ENCODE measurements around the gene HK3. TPM values are rescaled to one million over a fixed set of nuclear protein-coding genes. Genes with fewer than 3 reads are reported as not detected.

Gene HK3
- polyA plus RNA-seq, 1 donor from 2014 or later, result 7.8 TPM

- H3K27me3 ChIP-seq (ENCODE audit: insufficient read depth, low read depth, low read length), result no peaks in the 10 kb centered on the region
- no peaks in the 10 kb centered on the region for H3K9me2 ChIP-seq (ENCODE audit: insufficient read depth, low read length)
- no peak overlapping the region for H3K9ac ChIP-seq (ENCODE audit: low read length)
- no peaks in the 10 kb centered on the region for H3K9me3 ChIP-seq (ENCODE audit: low read length)
- H3K36me3 ChIP-seq (ENCODE audit: insufficient read depth, low read length), result no peaks in the 10 kb centered on the region
- H3F3A ChIP-seq (ENCODE audit: insufficient read depth, low read length, poor library complexity, severe bottlenecking), result no peaks in the 10 kb centered on the region
- no peak overlapping the region for H3K4me2 ChIP-seq (ENCODE audit: low read length)
- H3K4me3 ChIP-seq (ENCODE audit: low read length), result no peak overlapping the region
- H3K79me2 ChIP-seq (replicated peaks; ENCODE audit: insufficient read depth, low read length), result no peaks in the 10 kb centered on the region
- no peaks in the 10 kb centered on the region for H4K20me1 ChIP-seq (ENCODE audit: insufficient read depth)
- no peak overlapping the region for H3K27ac ChIP-seq (ENCODE audit: low read length)
- H2AFZ ChIP-seq (ENCODE audit: low read depth, low read length), result no peak overlapping the region
- no peak for TF ChIP-seq POLR2AphosphoS5 (IDR thresholded peaks at IDR 0.05)
- TF ChIP-seq TAF1 (IDR thresholded peaks at IDR 0.05; ENCODE audit: low read depth), result no peak
- TF ChIP-seq, protein P1, sequence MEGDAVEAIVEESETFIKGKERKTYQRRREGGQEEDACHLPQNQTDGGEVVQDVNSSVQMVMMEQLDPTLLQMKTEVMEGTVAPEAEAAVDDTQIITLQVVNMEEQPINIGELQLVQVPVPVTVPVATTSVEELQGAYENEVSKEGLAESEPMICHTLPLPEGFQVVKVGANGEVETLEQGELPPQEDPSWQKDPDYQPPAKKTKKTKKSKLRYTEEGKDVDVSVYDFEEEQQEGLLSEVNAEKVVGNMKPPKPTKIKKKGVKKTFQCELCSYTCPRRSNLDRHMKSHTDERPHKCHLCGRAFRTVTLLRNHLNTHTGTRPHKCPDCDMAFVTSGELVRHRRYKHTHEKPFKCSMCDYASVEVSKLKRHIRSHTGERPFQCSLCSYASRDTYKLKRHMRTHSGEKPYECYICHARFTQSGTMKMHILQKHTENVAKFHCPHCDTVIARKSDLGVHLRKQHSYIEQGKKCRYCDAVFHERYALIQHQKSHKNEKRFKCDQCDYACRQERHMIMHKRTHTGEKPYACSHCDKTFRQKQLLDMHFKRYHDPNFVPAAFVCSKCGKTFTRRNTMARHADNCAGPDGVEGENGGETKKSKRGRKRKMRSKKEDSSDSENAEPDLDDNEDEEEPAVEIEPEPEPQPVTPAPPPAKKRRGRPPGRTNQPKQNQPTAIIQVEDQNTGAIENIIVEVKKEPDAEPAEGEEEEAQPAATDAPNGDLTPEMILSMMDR (IDR thresholded peaks at IDR 0.05; ENCODE audit: poor library complexity, severe bottlenecking), result no peak
- TF ChIP-seq MXI1 (conservative IDR thresholded peaks at IDR 0.05; ENCODE audit: poor library complexity, severe bottlenecking), result no peak
- TF ChIP-seq SMC3 (conservative IDR thresholded peaks at IDR 0.05; ENCODE audit: poor library complexity), result no peak
- no peak for TF ChIP-seq EP300 (conservative IDR thresholded peaks at IDR 0.05; ENCODE audit: poor library complexity, severe bottlenecking)
- TF ChIP-seq EZH2 (IDR thresholded peaks at IDR 0.05; ENCODE audit: borderline replicate concordance, insufficient read depth, low read length, poor library complexity, severe bottlenecking), result no peak
- TF ChIP-seq REST (IDR thresholded peaks at IDR 0.05; ENCODE audit: borderline replicate concordance), result no peak
- TF ChIP-seq RAD21 (conservative IDR thresholded peaks at IDR 0.05), result no peak
Measured at GRCh38 chr5:176935017-176935416, 35.9 kb upstream of the HK3 start.

- Histone ChIP-seq H3F3A (ENCODE audit: insufficient read depth, low read length, poor library complexity, severe bottlenecking) (no peaks in the 10 kb centered on the region), H3K79me2 (replicated peaks; ENCODE audit: insufficient read depth, low read length) (no peaks in the 10 kb centered on the region), H3K27ac (ENCODE audit: low read length) (no peak overlapping the region), H3K27me3 (ENCODE audit: insufficient read depth, low read depth, low read length) (no peaks in the 10 kb centered on the region), H2AFZ (ENCODE audit: low read depth, low read length) (no peak overlapping the region), H3K4me3 (ENCODE audit: low read length) (no peak overlapping the region), H3K9ac (ENCODE audit: low read length) (no peak overlapping the region), H3K36me3 (ENCODE audit: insufficient read depth, low read length) (no peaks in the 10 kb centered on the region), H3K9me2 (ENCODE audit: insufficient read depth, low read length) (no peaks in the 10 kb centered on the region), H3K9me3 (ENCODE audit: low read length) (no peaks in the 10 kb centered on the region), H4K20me1 (ENCODE audit: insufficient read depth) (no peaks in the 10 kb centered on the region), H3K4me2 (ENCODE audit: low read length) (no peak overlapping the region)
- TF ChIP-seq MXI1 (conservative IDR thresholded peaks at IDR 0.05; ENCODE audit: poor library complexity, severe bottlenecking), result no peak
- no peak for TF ChIP-seq EP300 (conservative IDR thresholded peaks at IDR 0.05; ENCODE audit: poor library complexity, severe bottlenecking)
- TF ChIP-seq SMC3 (conservative IDR thresholded peaks at IDR 0.05; ENCODE audit: poor library complexity), result no peak
- TF ChIP-seq, protein P1 (IDR thresholded peaks at IDR 0.05; ENCODE audit: poor library complexity, severe bottlenecking), result no peak
- TF ChIP-seq RAD21 (conservative IDR thresholded peaks at IDR 0.05), result no peak
- TF ChIP-seq EZH2 (IDR thresholded peaks at IDR 0.05; ENCODE audit: borderline replicate concordance, insufficient read depth, low read length, poor library complexity, severe bottlenecking), result no peak
- no peak for TF ChIP-seq REST (IDR thresholded peaks at IDR 0.05; ENCODE audit: borderline replicate concordance)
- no peak for TF ChIP-seq POLR2AphosphoS5 (IDR thresholded peaks at IDR 0.05)
- no peak for TF ChIP-seq TAF1 (IDR thresholded peaks at IDR 0.05; ENCODE audit: low read depth)
Measured at GRCh38 chr5:176934309-176934930, 35.3 kb upstream of the HK3 start.

All from neural cell (in vitro differentiated cells).